GM21390 (cell line): Measurements from ENCODE around the gene TRMT10B.
A peak's percentile ranks its signal among the peaks of the same experiment; 100 is the strongest.
"Not testable (repeated sequence)": the region's sequence is repeated elsewhere in the genome, so short reads cannot be mapped to it uniquely, and the experiment has no call there.

Experiments
- ATAC-seq: cut with Tn5 transposase; IDR thresholded peaks from one replicate; pipeline ENCODE4 v1.9.1; 2021; ENCODE audit not compliant: unreplicated experiment

Gene TRMT10B

DNA sequence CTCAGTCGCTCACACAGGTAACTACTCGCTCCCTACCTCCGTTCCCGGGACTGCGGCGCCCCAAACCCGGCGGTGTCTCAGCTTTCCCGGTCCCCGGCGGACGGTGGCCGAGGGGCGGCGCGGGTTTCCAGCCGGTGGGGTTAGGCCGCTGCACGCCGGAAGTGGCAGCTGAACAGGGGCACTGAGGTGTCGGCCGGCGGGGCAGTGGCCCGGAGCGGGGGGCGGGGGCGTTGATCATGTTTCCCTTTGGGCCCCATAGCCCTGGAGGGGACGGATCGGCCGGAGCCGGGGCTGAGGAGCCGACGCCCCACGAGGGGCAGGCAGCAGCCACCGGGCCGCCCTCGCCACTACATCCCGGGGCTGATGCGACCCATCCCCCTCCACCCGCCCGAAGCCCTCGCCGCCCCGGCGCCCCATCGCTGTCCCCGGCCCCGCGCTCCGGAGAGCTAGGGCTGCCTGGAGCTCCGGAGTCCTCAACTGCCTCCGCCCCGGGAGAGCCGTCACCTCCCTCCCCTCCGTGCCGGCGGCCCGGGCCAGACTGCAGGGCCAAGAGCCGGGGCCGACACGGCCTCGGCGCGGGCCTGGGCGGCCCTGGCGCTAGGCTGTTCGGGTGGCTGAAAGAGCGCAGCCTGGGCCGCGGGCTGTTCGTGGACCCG is 47.2 kb downstream of the TRMT10B start, which contains the start of gene DCAF10:
Gene DCAF10, plus strand, starts transcription at position 167 of the 656 bp plus-strand sequence. Its CDS starts 70 bp downstream, at position 237.
- peak; percentile 59 for ATAC-seq

DNA sequence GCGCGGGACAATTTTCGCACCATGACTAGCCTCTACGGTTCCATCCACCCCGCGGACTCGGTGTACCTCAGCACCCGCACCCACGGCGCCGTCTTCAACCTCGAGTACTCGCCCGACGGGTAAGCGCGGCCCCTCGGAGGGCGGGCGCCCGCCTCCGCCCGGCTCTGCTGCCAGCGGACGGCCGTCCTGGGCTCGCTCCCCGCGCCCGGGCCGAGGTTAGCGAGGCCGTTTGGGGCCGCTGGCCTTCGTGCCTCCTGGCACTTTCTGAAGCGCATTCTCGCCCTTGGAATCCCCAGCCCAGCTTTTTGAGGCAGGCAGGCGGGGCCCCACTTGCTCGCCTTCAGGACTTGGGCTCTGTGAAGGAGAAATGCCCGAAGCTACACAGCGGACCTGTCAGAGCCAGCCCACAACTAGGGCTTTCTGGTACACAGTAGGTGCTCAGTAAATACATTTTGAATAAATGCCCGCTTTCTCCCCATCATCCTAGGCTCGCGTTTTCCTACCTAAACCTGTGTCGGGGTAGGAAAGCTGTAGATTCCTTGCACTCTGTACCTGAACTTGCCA is 47.8 kb downstream of the TRMT10B start:
- ATAC-seq = peak; percentile 41

DNA sequence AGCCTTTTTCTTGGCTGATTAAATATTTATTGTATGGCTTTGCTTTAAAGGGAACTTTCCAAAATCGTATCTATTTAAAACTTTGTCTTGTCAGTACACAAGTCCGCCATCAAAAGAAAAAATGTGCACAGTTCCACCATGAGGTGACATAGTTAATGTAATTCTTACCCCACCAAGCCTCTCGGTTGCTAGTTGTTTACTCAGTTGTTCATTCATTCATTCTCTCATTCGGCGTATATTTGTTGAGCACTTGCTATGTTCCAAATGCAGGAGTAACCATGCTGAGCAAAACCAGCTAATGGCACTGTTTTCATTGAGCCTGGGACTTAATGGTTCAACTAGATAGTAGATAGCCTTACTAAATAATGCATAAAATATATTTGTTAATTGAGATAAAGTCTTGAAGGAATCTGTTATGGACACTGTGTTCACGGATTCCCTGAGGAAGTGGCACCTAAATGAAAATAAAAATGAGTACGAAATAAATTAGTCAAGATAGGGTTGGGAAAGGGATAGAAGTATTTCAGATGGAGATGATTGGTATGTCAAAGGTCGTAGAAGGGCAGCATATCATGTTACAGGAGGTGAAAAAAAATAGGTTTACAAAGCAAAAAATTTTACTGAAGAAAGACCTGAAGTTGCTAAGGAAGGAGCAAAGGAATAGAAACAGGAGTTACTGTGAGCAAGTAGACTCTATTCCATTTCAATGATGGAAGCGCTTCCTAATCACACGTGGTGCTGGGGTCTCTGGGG is 48.5 kb downstream of the TRMT10B start:
- ATAC-seq = no peak

DNA sequence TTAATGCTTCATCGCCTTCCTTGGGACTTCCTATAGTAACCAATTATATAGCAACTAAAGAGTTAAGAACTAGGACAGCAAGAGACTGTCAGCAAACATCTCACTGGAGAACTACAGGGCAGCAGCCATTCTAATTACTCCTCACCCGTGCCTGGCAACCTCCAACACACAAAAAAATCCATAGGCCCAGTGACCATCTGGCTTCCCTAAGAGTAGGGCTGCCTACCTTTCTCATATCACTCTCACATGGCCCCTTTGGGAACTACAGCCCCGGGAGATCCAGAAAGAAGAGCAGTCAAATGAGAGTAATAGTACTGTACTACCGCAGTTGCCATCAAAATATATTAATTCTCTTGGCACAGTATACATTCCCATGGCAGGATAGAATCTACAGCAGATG is 52.7 kb downstream of the TRMT10B start:
- ATAC-seq = no peak

DNA sequence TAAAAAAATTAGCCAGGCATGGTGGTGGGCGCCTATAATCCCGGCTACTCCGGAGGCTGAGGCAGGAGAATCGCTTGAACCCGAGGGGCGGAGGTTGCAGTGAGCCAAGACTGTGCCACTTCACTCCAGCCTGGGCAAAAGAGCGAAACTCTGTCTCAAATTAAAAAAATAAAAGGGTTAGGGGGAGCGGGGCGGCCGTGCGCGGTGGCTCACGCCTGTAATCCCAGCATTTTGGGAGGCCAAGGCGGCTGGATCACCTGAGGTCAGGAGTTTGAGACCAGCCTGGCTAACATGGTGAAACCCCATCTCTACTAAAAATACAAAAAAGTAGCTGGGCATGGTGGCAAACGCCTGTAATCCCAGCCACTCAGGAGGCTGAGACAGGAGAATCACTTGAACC is 56.1 kb downstream of the TRMT10B start:
- ATAC-seq = not testable (repeated sequence)

DNA sequence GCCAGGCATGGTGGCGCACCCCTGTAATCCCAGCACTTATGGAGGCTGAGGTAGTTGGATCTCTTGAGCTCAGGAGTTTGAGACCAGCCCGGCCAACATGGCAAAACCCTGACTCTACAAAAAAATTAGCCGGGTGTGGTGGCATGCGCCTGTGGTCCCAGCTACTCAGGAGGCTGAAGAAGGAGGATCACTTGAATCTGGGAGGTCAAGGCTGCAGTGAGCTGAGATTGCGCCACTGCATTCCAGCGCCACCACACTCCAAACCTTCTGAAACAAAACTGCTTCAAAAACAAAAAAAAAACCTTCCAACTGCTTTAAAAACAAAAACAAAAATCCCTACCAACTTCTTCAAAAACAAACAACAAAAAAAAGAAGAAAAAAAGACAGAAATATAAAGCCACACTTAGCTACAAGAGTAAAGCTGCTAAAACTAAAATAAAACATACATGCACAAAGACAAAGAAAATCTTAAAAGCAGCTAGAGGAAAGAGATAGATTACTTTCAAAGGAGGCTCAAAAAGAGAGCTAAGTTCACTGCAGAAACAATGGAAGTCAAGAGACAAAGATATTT is 58.4 kb downstream of the TRMT10B start:
- no peak for ATAC-seq

DNA sequence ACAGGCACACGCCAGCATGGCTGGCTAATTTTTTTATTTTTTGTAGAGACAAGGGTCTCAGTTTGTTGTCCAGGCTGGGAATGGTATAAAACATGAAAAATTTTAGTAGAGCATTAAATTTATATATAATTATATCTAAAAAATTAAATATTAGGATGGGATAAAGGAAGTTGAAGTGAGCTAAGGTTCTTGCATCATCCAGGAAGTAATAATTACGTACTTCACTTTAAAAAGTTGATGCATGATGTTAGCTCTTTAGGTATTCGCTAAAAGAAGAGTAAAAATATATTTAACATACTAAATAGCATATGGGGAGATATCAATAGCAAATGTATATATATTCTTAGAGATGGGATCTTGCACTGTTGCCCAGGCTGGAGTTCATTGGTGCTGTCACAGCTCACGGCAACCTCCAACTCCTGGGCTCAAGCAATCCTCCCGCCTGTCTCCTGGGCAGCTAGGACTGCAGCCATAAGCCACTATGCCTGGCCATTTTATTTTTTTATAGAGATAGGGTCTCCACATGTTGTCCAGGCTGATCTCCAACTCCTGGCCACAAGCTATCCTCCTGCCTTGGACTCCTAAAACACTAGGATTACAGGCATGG is 59.3 kb downstream of the TRMT10B start:
- ATAC-seq = no peak

DNA sequence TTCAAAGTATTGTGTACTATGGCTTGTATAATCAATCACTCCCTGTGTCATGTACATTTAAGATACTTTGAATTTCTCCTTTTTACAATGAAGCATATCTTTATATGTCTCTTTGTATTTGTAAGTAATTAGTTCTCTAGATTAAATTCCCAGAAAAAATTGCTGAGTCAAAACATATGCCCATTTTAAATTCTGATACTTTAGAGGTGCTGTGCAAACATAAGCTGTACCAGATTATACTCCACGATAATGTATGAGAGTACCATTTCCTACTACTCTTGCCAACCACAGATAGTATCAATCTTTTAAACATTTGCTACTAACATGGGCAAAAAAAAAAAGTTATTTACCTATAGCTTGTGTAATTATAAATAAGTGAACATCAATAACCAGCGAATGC is 65.2 kb downstream of the TRMT10B start:
- ATAC-seq = no peak

DNA sequence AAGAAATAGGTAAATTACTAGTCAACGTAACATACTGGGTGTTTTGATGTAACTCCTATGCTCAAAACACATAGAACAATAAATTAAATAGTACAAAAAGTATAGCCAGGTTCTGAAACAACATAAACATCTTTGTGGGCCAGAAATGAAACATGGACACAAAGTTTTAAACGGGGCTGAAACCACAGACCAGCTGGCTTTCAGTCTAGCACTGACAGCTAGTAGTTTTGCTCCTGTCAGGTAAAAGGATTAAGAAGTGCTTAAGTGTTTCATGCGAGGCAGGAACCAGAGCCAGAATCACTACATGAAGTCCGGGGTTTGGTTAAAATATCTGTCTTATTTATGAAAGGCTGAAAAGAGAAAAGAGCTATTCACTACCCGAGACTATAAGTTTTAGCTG is 66.5 kb downstream of the TRMT10B start:
- no peak for ATAC-seq

DNA sequence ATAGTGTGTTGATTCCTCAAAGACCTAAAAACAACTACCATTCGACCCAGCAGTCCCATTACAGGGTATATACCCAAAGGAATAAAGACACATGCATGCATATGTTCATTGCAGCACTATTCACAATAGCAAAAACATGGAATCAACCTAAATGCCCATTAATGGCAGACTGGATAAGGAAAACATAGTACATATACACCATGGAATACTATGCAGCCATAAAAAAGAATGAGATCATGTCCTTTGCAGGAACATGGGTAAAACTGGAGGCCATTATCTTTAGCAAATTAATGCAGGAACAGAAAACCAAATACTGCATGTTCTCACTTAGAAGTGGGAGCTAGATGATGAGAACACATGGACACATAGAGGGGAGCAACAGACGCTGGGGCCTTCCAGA is 71.6 kb downstream of the TRMT10B start:
- ATAC-seq = not testable (repeated sequence)

DNA sequence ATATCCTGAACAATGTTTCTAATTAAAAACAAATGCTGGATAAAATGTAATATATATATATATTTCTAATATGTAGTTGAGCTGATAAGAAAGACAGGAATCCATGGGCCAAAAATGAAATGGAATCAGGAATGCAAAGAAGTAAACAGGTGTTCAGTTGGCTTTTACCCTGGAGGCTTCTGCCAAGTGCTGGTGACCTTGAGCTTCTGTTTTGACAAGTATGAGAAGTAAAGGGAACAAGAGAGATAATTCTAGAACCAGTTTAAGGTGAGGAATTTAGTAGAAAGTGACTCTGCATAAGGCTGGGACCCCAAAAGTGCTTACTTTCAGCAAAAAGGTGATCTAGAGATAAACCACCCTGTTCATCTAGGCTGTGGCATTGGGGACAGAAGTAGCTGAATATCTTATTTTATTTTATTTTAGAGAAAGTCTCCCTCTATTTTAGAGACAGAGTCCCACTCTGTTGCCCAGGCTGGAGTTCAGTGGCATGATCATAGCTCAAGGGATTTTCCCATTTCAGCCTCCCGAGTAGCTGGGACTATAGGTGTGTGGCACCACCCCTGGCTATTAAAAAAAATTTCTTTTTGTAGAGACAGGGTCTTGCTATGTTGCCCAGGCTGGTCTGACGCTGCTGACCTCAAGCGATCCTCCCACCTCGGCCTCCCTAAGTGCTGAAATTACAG is 74.0 kb downstream of the TRMT10B start:
- ATAC-seq = no peak
